CD4-positive, alpha-beta T cell treated with Interleukin-15 for 1 hour (primary cell): ENCODE measurements around the gene MYBPC2.
A peak's percentile ranks its signal among the peaks of the same experiment; 100 is the strongest.
"Not testable (repeated sequence)": the region's sequence is repeated elsewhere in the genome, so short reads cannot be mapped to it uniquely, and the experiment has no call there.

Experiments used
- DNase-seq: peaks from one replicate; pipeline ENCODE4 v3.0.0-alpha.2; 2020

The MYBPC2 gene

DNA sequence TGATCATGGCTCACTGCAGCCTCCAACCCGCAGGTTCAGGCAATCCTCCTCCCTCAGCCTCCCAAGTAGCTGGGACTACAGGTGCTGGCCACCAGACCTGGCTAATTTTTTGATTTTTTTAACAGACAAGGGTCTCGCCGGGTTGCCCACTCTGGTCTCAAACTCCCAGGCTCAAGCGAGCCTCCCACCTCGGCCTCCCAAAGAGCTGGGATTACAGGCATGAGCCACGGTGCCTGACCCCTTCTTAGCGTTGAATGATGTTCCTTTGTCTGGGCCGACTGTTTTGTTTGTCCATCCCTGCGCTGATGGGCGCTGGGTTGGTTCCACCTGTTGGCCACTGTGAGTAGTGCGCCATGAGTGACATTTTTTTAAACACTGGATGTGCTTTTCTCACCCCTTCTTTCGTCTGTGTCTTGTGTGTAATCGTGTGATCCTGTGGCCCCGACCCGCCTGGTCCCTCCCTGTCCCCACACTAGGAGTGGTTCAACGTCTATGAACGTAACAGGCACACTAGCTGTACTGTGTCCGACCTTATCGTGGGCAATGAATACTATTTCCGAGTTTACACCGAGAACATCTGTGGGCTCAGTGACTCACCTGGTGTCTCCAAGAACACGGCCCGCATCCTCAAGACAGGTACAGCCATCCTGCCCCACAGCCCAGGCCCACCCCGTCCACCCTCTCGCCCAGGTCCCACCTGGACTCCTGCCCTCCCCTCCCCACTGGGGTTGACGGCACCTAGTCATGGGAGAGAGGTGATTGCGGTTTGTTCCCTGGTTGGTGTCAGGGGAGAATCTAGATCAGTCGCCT is 28.6 kb downstream of the MYBPC2 start:
- DNase-seq, result peak; percentile 67

- DNase-seq, result no peak
Measured at GRCh38 chr19:50462970-50463369, 30.3 kb downstream of the MYBPC2 start.

GRCh38 chr19:50464348-50464747 is 31.7 kb downstream of the MYBPC2 start:
- no peak for DNase-seq

DNA sequence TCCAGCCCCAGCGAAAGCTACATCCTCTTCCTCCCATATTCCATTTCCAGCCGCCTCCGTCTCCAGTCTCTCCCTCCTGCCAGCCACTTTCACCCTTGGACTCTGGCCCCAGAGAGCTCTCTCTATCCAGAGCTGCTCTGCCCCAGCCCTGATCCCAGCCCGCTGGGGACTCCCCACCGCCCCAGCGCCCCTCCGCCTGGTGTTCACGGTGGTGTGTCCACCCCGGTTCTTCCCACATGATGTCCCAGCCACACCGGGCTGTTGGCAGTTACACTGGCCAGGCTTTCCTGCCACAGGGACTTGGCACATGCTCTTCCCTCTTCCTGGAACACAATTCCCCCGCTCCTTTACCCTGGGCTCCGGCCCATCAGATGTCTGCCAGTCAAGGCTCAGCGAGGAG is 32.3 kb downstream of the MYBPC2 start:
- DNase-seq, result no peak

- no peak for DNase-seq
Measured at GRCh38 chr19:50465986-50466705, 33.5 kb downstream of the MYBPC2 start.

- DNase-seq, result no peak
Measured at GRCh38 chr19:50466706-50467039, 34.0 kb downstream of the MYBPC2 start.

GRCh38 chr19:50467566-50467965 is 34.9 kb downstream of the MYBPC2 start:
- no peak for DNase-seq

DNA sequence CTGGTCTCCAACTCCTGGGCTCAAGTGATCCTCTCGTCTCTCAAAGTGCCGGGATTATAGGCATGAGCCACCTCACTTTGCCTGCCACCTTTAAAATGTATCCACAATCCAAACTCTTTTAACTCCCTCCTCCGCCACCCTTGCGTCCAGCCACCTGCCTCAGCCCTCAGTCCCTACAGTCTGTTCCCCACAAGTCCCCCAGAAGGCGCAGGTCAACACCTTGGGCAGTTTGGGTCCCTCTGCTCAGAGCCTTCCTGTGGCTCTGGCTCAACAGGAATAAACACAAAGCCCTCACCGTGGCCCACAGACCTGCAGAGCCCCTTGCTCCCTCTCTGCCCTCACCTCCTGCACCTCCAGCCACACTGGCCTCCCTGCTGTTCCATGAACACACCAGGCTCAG is 36.1 kb downstream of the MYBPC2 start:
- DNase-seq, result no peak

GRCh38 chr19:50473336-50473735 is 40.6 kb downstream of the MYBPC2 start:
- DNase-seq, result not testable (repeated sequence)

DNA sequence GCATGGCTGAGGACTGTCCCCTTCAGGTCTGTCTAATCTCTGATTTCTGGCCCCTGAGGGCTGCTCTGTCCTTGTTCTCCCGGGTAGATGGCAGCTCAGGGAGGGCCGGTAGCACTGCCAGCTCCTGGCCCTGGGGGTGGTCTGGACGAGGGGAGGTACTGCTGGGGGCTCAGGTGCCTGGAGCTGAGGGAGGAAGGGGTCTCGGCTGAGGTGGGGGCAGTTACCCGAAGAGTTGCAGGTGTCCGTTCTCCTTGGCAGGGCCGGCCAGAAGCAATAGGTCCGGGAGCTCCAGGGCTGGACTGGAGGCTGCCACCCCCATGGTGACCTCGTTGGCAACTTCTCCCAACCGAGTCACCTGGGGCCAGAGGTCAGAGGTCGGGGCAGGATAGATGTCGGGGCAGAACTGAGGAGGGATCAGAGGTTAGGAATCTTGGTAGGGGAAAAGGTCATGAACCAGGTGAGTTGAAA is 42.4 kb downstream of the MYBPC2 start:
- DNase-seq, result no peak

- DNase-seq, result no peak
Measured at GRCh38 chr19:50475736-50476223, 43.1 kb downstream of the MYBPC2 start.

DNA sequence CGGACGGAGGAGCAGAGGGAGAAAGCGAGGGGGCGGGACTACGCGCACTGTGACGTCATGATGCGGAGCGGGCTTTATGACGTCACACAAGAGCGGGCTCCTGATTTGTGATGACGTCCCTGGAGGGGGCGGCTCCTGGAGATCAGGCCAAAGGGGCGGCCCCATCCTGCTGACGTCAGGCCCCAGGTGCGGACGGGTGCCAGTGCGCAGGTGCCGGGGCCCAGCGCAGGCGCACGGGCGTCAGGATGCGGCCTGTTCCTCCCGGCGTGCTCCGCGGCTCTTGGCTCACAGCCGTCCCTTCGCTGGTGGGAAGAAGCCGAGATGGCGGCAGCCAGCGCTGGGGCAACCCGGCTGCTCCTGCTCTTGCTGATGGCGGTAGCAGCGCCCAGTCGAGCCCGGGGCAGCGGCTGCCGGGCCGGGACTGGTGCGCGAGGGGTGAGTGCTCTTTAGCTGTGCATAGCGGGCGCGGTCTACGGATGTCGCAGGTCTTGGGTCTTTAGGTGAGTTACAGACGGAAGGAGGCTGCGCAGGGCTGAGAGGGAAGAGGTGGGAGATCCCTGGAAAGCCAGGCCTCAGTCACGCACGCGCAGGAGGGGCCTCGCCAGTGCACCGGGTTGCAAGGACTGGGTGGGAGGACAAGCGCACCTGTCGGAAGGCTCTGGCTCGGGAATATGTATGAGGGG is 43.7 kb downstream of the MYBPC2 start, which contains the start of the genes EMC10 and GARIN5A:
EMC10 (plus strand) TSS at position 284 of the 683 bp plus-strand sequence; CDS start at position 322, 38 bp downstream.
GARIN5A (minus strand) TSS at position 625 of the 683 bp plus-strand sequence; CDS start at position 165, 460 bp downstream.
- peak; percentile 97 for DNase-seq

DNA sequence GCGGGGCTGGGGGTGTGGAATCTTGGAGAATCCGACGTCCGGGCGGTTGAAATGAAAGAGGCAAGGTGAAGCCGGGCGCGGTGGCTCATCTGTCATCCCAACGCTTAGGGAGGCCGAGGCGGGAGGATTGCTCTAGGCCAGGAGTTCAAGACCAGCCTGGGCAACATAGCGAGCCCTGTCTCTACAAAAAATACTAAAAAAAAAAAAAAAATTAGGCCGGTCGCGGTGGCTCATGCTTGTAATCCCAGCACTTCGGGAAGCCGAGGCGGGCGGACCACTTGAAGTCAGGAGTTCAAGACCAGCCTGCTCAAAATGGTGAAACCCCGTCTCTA is 44.2 kb downstream of the MYBPC2 start:
- no peak for DNase-seq

GRCh38 chr19:50477751-50478515 is 45.2 kb downstream of the MYBPC2 start:
- DNase-seq, result no peak

GRCh38 chr19:50478901-50479715 is 46.4 kb downstream of the MYBPC2 start:
- no peak for DNase-seq

DNA sequence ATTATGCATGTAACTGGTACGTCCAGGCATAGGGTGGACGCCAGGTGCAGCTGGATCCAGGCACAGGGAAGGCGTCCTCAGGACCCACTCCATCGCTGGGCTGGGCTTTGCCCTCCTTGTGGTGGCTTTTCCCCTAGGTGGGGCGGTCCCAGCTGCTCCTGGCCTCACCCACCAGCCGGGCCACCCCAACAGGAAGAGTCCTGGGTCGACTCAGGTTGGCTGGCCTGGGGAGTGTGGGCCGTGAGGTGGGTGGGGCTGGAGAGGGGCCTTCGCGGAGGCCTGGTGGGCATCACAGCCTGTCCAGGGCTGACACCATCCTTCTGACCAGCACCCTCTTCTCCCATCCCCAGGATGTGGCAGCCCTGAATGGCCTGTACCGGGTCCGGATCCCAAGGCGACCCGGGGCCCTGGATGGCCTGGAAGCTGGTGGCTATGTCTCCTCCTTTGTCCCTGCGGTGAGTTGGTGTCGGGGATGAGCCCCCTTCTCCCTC is 47.1 kb downstream of the MYBPC2 start:
- no peak for DNase-seq

DNA sequence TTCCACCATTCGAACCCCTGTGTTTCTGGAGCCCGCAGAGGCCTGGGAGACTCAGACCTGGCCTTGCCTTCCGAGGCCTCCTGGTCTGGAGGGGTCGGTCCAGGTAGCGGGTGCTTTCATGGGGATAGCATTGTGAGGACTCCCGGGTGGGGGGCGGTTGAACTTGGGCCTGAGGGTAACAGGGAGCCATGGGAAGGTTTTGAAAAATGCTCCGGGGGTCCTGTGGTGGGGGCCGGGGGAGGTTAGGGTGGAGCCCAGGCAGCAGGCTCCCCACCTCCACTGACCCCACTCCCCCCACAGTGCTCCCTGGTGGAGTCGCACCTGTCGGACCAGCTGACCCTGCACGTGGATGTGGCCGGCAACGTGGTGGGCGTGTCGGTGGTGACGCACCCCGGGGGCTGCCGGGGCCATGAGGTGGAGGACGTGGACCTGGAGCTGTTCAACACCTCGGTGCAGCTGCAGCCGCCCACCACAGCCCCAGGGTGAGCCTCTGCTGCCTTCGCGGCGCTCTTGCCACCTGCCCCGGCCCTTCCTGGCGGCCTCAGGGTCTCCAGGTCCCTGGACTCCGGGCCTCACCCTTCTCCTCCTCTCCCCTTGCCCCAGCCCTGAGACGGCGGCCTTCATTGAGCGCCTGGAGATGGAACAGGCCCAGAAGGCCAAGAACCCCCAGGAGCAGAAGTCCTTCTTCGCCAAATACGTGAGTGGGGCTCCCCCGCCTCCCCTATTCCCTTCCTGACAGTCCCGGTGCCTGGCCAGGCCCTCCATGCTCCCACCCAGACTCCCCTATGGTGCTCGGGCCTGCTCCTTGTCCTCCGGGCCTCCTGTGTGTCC is 47.8 kb downstream of the MYBPC2 start:
- DNase-seq, result no peak

DNA sequence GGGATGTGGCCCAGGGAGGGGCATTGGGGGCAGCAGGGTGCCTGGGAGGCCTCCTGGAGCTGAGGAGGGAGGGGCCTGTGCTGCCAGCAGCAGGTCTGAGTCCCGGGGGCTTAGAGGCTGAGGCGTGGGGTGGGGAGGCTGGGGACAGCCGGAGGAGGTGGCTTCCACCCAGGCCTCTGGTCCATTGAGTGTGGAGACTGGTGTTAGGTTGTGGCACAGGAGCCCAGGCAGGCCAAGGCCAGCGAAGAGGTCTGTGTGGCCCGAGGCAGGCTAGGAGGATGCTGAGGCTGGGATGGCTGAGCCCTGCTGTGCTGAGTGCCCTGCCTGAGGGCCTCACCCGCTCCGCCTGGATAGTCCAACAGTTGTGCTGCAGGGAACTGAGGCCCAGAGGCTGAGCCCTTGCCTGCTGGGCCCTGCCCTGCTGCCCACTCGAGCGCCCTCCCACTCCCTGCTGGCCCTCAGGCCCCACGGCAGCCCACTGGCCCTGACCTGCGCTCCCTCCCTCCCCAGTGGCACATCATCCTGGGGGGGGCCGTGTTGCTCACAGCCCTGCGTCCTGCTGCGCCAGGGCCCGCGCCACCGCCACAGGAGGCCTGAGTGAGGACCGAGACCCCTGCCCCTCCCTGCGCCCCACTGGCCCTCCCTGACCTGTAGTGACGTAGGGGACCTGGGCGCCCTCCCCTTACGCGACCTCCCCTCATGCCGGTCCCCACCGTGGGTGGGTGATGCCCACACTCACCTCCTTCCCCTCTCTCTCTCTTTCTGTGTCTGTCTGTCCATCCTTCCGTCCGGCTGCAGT is 48.9 kb downstream of the MYBPC2 start:
- no peak for DNase-seq

- no peak for DNase-seq
Measured at GRCh38 chr19:50482271-50482855, 49.7 kb downstream of the MYBPC2 start.
